GM19328 (cell line): ENCODE measurements around the gene TMBIM1.

Source experiments
- ATAC-seq: cut with Tn5 transposase; IDR thresholded peaks from one replicate; pipeline ENCODE4 v1.9.1; 2021; ENCODE audit warnings: mild to moderate bottlenecking, moderate library complexity; ENCODE audit not compliant: unreplicated experiment

The TMBIM1 gene, protein sequence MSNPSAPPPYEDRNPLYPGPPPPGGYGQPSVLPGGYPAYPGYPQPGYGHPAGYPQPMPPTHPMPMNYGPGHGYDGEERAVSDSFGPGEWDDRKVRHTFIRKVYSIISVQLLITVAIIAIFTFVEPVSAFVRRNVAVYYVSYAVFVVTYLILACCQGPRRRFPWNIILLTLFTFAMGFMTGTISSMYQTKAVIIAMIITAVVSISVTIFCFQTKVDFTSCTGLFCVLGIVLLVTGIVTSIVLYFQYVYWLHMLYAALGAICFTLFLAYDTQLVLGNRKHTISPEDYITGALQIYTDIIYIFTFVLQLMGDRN

DNA sequence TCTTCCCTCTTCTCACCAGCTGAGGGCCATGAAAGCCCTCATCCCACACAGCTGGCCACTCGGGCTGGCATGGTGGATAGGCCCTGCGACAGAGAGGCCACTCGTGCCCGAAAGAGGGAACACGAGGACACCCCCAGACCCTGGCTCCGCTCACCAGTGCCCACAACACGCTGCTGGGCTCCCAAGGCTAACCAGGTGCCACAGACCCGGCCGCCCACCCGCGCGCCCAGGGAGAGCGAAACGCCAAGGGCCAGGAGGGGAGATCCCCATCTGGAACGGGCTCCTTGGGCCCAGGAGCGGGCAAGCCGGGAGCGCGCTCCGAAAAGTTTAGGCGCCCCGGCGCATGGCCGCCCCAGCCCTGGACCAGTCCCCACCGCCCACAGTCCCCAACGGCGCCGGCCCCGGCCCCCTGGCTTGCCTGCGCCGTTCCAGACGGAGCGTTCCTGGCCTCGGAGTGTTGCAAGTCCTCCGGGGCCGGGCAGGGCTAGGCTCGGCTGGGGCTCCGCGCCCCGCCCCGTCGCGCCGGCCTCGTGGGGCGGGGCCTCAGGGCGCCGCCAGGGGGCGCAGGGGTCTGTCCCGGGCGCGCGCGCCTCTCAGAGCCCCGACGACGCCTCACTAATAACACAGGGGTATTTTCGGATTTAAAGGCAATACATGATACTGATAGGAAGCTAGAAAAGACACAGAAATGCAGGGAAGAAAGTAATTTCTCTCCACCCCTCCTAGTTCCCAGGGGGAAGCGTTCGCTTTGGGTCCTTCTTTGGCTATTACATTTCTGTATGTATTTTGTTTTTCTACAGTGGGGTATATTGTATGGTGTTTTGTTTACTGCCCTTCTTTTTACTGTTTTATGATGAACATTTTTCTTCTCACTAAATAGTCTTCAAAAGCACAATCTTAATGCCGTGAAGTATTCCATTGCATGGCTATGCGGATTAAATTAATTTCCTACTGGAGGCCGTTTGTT lies at the start of gene TMBIM1:
TMBIM1 (minus strand) TSS at position 456 of the 967 bp plus-strand sequence. CDS start 10,362 bp downstream, outside the sequence.
- peak; percentile 69 for ATAC-seq

DNA sequence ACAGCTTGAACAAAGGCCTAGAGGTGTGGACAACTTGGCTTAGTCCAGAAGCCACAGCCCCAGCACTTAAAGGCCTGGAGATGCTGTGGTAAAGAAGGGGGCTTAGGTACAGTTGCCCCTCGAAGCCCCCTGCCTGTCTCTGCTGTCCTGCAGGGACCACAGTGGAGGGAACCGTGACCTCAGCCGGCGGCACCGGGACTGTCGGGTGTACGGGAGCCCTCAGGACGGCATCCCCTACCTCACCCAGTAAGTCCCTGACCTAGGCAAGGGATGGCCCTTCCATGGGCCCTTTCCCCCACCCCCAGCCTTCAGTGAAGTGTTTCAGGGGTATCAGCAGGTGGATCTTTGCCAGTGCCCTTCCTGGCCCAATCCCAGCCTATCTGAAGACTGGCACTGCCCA lies 49.1 kb upstream of the TMBIM1 start:
- ATAC-seq = no peak

DNA sequence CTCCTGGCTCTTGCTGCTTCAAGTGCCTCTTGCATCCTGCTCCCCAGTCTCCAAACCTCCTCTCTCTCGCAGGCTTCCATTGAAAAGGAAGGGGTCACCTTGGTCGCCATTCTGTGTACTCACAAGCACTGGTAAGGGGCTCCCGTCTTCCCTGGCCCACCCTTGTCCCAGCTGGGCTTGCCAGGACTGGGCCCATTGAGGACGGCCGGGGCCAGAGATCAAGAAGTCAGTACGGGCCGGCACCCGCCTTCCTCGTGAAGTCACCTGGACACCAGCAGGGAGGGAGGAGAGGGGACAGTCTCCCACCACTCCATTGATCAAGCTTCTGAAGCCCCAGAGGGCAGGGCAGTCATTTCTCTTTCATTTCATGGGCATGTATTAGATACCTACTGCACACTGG lies 48.4 kb upstream of the TMBIM1 start:
- ATAC-seq = no peak

DNA sequence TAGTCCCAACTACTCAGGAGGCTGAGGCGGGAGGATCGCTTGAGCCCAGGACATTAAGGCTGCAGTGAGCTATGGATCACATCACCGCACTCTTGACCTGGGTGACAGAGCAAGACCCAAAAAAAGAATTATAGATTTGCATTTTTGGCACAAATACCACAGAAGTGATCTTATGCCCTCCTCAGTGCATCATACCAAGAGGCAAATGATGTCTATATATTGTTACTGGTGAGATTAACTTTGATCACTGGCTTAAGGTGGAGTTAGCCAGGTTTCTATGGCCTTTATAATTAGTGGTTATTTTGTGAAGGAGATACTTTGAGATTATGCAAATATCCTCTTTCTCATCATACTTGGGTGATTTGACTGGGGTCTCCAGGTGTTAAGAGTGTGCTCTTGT lies 42.2 kb upstream of the TMBIM1 start:
- no peak for ATAC-seq

DNA sequence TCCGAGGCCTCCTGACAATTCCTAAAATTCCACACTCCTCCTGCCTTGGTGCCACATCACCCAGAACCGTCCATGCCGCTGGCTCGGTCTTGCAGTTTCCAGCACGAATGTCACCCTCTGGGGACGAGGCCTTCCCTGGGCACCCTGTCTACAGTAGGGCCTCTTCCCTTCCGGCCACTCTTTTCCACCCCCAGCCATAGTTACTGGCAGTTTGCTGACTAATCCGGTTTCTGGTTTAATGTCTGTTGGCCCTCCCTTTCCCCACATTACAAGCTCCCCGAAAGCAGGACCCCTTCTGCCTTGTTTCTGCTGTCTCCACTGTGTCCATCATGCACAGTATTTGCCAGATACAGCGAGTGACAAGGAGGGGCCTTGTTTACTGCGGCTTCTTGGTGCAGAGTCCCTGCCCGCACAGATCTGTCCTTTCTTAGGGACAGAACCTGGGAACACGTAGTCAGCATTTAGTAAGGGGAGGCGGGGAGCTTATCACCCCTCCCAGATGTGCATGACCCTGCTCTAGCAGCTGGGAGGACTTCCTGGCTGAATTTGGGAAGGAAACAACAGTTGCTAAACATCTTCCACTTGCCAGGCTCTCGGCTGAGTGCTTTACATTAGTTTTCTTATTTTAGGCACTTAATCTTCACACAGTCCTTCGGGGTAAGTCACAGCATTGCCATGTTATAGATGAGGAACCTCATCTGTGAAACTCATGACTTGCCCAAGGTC lies 40.8 kb upstream of the TMBIM1 start:
- ATAC-seq = no peak

DNA sequence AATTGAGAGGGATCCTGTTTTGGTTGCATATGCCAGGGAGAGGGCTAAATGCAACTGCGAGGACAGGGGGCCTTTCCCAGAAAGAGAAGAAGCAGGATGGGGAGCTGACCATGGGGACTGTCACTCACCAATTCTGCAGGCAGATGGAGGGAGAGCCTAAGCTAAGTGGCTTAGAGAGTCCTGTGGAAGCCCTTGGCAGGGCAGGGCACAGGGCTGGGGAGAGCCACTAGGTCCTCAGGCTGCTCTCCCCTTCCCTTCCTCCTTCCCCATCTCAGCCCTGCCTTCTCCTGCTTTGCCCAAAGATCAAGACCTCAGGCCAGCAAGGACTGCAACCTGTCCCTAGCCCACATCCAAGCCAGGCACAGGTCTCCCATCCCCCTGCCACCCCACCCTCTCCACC lies 40.0 kb upstream of the TMBIM1 start:
- no peak for ATAC-seq

DNA sequence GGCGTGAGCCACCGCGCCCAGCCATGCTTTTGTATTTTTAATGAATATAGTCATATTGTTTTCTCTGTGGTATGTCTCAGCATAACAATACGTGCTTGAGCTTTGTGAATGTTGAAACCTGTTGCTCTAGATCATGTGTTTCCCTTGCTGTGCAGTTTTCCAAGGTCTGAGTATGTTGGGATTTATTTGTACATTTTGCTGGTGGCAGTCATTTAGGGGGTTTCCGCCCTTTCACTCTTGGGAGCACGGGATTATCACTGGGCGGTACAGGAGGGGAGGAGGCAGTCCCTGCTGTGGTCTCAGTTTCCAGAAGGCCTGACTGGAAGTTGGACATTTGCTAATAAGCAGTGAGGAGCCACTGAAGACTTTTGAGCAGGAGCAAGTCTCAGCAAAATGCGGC lies 39.4 kb upstream of the TMBIM1 start:
- no peak for ATAC-seq

DNA sequence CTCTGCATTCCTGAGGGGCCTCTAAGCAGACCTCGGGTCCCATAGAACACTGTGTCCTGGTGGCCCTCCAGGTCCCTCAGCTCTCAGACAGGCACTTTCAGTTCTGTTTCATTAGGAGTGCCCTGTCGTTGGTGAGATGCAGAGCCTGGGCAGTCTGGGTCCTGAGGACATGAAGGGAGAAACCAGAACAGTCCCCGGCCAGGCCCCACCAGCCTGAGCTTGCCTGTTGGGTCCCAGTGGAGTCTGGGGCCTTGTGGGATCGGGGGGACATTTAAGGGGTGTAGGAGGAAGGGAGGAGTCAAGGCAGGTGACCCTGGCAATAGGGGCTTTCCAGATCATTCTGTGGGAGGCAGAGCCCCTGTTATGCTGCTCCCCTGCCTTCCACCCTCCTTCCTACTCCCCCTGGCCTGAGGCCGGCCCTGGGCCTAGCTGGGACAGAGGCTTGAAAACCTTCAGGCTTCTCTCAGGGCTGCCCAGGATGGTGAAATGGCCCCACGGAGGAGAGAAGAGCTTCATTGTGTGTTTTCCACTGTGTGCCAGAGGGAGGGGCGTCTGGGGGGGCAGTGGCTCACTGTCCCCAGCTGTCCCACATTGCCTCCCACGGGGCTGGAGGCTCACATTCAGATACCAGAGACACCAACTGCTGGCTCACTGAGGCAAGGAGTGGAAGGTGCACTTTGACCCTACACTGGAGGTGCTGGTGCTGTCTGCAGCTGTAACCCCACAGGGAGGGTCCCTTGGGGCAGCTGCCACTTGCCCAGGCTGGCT lies 37.7 kb upstream of the TMBIM1 start:
- no peak for ATAC-seq

DNA sequence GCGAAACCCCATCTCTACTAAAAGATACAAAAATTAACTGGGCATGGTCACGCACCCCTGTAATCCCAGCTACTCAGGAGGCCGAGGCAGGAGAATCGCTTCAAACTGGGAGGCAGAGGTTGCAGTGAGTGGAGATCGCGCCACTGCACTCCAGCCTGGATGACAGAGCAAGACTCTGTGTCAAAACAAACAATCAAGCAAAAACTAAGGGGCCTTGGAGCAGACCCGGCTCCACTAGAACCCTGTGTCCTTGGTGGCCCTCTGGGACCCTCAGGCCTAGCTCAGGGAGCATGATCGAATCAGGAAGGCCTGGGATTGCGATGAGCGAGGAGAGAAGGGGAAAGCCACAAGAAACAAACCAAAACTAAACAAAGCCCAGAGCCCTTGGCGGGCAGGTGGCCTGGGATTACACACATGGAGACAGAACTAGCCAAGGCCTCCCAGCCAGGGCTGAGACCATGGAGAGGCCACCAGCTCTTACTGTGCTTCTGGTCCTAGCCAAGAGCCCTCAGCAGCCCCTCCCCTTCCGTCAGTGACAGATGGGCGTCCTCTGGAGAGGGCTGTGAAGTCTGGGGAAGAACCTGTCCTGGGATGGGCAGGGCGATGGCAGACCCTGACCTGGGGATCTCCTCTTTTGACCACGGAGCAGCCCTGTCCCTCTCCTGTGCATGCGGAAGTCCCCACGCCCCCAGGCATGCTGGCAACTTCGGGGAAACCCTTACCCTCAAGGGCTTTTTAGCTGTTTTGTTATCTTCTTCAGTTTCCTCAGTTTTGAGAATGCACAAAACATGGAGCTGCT lies 36.9 kb upstream of the TMBIM1 start:
- ATAC-seq = no peak

DNA sequence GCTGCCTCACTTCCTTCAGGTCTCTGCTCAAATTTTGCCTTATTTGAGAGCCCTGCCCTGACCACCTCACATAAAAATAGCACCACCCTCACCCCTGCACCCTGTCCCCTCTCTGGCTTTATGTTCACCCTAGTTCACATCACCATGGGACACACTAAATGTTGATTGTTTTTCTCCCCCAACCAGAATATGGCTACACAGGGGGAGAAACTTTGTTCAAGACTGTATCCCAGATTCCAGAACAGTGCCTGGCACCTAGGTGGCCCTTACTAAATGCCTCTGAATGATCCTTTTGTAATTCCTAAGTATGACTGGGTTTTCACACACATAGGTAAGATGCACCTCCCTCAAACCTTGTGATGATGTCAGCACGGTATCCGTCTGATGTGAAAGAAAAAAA lies 36.0 kb upstream of the TMBIM1 start:
- ATAC-seq = no peak

DNA sequence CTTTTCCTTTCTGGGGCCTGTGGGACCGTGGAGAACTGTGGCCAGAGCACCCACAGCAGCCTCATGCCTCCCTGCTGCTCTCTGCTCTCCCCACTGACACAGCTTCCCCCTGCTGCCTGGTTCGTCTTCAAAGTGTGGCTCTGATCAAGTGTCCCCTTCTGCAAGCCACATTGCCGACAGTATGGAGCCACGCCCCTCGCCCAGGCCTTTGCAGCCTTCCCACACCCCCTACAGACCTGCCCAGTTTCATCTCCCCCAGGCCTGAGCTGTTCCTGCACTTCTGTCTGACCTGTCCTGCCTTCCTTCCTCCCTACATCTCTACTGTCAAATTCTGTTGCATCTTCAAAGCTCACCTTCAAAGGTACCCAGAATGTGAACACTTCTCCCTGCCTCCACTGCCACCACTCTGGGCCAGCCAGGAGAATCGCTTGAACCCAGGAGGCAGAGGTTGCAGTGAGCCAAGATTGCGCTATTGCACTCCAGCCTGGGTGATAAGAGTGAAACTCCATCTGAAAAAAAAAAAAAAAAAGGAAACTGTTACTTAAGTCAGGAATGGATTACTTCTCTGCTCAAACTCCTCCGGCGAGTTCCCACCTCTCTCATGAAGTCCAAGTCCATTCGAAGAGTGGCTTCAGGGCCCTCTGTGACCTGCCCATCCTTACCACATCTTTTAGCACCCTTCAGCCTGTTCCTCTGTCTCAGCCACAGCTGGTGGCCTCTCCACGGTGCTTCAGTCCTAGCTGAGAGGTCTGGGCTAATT lies 35.3 kb upstream of the TMBIM1 start:
- no peak for ATAC-seq

DNA sequence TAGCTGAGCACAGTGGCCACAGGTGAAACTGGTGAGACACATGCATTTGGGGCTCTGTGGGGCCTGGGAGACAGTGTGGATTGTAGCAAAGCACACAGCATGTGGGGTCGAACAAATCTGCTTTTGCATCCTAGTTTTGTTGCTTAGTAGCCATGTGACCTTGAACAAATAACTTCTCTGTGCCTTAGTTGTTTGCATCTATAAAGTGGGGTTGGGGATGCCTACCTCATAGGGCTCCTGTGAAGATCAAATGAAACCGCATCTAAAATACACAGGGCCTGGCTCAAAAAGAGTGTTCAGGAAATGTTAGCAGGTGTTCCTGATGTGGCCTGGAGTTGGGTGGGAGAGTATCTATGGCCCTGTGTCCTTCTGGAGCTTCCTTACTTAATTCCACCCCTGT lies 34.0 kb upstream of the TMBIM1 start:
- no peak for ATAC-seq

DNA sequence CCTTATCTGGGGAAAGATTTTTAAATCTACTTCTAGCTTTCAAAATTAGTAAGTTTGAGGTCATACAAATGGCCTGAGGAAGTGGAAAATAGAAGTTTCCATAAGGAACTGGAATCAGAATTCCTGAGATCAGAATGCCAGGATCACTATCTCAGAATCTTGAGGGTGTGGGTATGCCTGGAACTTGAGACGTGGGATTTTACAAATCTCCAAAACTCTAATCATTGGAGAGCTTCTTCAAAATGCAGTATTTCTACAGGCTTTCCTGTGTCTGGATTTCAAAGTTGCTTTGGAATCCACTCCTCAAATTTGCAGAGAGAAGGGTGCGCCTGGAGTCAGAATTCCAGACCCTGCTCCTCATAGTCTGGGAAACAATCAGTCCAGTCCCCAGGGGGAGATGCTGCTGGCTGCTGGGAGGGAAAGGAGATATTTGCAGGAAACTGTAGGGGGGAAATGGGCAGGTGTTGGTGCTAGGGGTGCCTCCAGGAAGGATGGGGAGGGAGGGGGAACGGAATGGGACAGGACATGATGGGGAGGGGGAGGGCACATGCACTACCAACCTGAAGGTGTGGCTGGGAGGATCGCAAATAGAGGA lies 33.4 kb upstream of the TMBIM1 start:
- no peak for ATAC-seq

DNA sequence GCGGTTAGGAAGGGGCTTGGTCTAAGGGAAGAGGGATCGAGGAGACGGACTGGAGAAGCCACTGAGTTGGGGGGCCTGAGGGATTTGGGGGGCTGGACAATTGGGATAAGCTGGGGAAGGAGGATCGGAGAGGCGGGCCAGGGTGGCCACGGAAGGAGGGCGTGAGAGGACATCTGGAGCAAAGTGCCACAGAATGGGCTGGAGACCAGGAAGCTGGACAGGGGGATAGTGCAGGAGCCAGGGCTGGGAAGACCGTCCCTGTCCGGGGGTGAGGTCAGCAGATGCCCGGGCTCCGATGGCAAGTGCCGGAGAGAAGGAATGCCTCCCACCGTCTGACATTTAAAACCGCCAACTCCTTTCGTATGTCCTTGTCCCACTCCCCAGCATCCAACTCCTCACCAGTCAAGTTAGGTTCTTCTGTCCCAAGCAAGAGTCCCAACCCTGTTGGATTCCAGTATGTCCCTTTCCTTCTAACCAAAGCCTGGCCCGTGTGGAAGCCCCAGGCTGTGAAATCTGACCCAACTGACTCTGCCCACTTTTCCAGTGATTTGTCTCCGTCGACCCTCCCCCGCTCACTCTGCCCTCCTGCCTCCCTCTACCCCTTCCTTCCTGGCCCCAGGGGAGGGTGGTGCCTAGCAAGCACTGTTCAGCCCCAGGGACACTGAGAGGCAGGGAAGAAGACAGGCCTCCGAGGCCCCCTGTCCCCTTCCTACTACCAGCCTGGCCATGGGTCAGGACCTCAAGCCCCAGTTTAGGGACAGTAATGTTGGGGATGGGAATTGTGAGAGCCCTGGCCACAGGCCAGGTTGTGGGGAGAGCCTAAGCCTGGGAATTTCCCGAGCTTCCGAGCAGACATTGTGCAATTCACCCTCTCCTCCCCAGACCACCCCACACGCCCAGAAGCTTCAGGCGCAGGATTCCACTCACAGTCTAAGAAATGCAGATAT lies 31.5 kb upstream of the TMBIM1 start:
- no peak for ATAC-seq

DNA sequence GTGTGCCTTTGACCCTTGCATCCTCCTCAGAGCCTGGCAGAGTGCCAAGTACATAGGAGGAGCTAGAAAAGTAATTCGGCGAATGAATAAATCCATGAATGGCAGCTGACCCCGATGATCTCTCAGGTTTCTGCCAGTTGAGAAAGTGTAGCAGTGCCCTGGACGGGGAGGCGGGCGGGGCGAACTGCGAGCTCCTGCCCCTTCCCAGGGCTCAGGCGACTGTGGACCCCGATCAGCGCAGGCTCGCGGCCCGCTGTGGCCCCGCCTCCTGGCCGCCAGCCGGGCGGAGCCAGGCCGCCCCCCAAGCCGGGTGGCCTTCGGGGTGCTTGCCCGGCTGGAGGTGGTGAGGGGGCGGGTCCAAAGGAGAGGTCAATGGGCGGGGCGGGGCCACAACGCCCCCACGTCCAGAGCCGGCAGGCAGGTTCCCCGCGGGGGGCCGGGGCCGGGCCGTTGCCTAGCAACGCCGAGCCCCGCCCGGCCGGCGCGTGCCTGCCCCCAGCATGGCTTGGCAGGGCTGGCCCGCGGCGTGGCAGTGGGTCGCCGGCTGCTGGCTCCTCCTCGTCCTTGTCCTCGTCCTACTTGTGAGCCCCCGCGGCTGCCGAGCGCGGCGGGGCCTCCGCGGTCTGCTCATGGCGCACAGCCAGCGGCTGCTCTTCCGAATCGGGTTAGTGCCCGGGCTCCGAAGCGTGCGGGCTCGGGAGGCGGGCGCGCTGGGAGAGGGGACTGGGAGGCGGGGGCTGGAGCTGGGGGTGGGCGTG lies 30.6 kb upstream of the TMBIM1 start:
- ATAC-seq = peak; percentile 70

DNA sequence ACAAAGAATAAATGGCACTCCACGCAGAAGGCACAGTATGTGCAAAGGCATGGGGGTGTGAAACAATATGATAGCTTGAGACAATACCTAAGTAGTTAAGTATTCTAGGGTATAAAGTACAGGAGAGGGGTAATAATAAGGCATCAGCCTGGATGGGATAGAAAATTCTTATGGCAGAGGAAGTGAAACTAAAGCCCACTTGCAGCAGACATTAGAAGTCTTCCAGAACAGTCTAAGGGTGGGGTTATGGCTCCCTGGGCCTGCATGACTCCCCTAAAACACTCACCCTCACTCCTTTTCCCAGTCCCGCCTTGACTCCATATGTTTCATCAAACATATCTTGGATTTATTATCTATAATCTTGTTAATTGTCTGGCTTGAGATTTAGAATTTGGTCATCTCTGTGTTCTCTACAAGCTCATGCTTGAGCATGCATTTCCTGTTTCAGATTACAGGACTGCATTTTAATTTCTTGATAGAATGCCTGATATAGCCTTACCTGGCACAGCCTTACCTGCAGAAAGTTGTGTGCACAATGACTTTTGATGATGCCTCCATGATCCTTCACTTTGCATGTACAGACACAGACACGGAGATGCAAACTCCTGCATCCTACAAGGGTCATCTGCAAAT lies 28.5 kb upstream of the TMBIM1 start:
- no peak for ATAC-seq
